Esophagus muscularis mucosa (tissue), 4 donors: Measurements from ENCODE around the gene KDM3B. TPM values are rescaled to one million over a fixed set of nuclear protein-coding genes. Genes with fewer than 3 reads are reported as not detected.

ENCODE experiments used
- DNase-seq: peaks from one replicate; pipeline ENCODE4 v3.0.0-alpha.2; 2017; ENCODE audit errors: extremely low spot score
- H3K27ac ChIP-seq, 4 donors: fragments of 200-600 bp; sonication (generic); replicated peaks in 1 of 4; 1 replicate in 3 of 4; 2 replicates in 1 of 4; pipeline ENCODE4 v1.5.1; 2016 to 2019; ENCODE audit warnings: mild to moderate bottlenecking in 1 of 4
- H3K27me3 ChIP-seq, 4 donors: fragments of 200-600 bp; sonication (generic); one replicate each; pipeline versions ENCODE4 v1.5.1 to v1.6.0; 2016 to 2019
- H3K36me3 ChIP-seq, 4 donors: fragments of 200-600 bp; sonication (generic); one replicate each; pipeline ENCODE4 v1.5.1; 2016 to 2019
- H3K4me1 ChIP-seq, 4 donors: fragments of 200-600 bp; sonication (generic); one replicate each; pipeline ENCODE4 v1.5.1; 2016 to 2019
- H3K4me3 ChIP-seq, 4 donors: fragments of 200-600 bp; sonication (generic); 1 replicate in 2 of 4; 2 replicates in 2 of 4; pipeline ENCODE4 v1.5.1; 2016 to 2019; ENCODE audit warnings: mild to moderate bottlenecking in 4 of 4, moderate library complexity in 1 of 4
- H3K9me3 ChIP-seq, 4 donors: fragments of 200-600 bp; sonication (generic); 1 replicate in 3 of 4; 2 replicates in 1 of 4; pipeline ENCODE4 v1.5.1; 2016 to 2019
- EP300 ChIP-seq: sonication (generic); formaldehyde crosslinking; IDR thresholded peaks from one replicate; pipeline ENCODE4 v1.6.1; 2017; ENCODE audit warnings: antibody characterized with exemption
- POLR2A ChIP-seq: fragments of 450-650 bp; IDR thresholded peaks from one replicate; pipeline ENCODE4 v1.6.1; 2017; ENCODE audit warnings: antibody characterized with exemption, moderate library complexity, mild to moderate bottlenecking, low read depth
- POLR2AphosphoS5 ChIP-seq, 2 donors: sonication (generic); formaldehyde crosslinking; IDR thresholded peaks; one replicate each; pipeline ENCODE4 v1.6.1; 2017; ENCODE audit warnings: antibody characterized with exemption in 2 of 2
- WGBS: methylation state at CpG from one replicate; pipeline ENCODE4 v1.1.5; 2018; 5-methylcytosine and 5-hydroxymethylcytosine counted together
- intact Hi-C: fragments of 100-400 bp; cut with DNase I; formaldehyde crosslinking; loops from one replicate; pipeline ENCODE4 v1.15.1; 2023
- total RNA-seq, 4 donors: library from RNA; depleted of rRNA; stranded (reverse); fragments of >200 nt; gene quantifications; one replicate each; pipeline versions ENCODE4 v1.1.0 to v1.2.1, GENCODE V29; 2016
- TF ChIP-seq, protein P1 (sequence below), 3 experiments: fragments of 200-600 bp in 2 of 3; fragments of 450-650 bp in 1 of 3; sonication (generic) in 2 of 3; IDR thresholded peaks; one replicate each; pipeline ENCODE4 v1.5.1; 2017 to 2019; ENCODE audit warnings: antibody characterized with exemption in 3 of 3, mild to moderate bottlenecking in 2 of 3, moderate library complexity in 1 of 3

Gene KDM3B
- total RNA-seq, 4 donors from 2014 or later: 61.3 to 88.8 (median 74.9) TPM

DNA sequence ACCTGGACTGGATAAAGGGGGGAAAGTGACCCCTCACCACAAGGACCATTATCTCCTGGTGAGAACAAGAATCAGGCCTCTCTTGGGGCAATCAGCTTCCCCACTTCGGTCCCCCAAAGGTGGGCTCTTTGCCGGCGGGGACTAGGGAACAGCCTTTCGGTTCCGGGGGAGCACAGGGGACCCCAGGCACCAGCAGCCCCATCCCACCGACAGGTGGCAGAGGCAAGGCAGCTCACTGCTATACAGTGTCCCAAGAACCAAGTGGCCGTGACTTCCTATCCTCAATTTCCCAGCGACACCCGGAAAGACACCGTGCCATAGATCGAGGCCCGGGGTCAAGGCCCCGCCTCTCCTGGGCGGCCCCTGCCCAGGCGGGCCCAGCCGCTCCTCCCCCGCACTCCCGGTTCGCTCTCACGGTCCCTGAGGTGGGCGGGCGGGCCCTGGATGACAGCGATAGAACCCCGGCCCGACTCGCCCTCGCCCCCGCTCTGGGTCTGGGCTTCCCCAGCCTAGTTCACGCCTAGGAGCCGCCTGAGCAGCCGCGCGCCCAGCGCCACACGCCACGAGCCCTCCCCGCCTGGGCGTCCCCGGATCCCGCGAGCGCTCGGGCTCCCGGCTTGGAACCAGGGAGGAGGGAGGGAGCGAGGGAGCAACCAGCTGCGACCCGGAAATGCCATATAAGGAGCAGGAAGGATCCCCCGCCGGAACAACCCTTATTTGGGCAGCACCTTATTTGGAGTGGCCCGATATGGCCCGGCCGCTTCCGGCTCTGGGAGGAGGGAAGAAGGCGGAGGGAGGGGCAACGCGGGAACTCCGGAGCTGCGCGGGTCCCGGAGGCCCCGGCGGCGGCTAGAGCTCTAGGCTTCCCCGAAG, 112.1 kb downstream of the KDM3B start:
- TF ChIP-seq EP300 (no peak), POLR2A (peak; percentile 50), POLR2AphosphoS5 (IDR thresholded peaks at IDR 0.05) (peak; percentile 75 to 87)
- TF ChIP-seq, protein P1, sequence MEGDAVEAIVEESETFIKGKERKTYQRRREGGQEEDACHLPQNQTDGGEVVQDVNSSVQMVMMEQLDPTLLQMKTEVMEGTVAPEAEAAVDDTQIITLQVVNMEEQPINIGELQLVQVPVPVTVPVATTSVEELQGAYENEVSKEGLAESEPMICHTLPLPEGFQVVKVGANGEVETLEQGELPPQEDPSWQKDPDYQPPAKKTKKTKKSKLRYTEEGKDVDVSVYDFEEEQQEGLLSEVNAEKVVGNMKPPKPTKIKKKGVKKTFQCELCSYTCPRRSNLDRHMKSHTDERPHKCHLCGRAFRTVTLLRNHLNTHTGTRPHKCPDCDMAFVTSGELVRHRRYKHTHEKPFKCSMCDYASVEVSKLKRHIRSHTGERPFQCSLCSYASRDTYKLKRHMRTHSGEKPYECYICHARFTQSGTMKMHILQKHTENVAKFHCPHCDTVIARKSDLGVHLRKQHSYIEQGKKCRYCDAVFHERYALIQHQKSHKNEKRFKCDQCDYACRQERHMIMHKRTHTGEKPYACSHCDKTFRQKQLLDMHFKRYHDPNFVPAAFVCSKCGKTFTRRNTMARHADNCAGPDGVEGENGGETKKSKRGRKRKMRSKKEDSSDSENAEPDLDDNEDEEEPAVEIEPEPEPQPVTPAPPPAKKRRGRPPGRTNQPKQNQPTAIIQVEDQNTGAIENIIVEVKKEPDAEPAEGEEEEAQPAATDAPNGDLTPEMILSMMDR (IDR thresholded peaks at IDR 0.05): peak in 1 of 3 experiments; percentile 32
- Histone ChIP-seq H3K4me1 (peaks cover 32 to 53% (median 38%) of the 10 kb centered on the region in 4 donors), H3K27ac (peak overlapping the region; percentile 96 to 99 (median 98)), H3K27me3 (no peaks in the 10 kb centered on the region), H3K4me3 (peak overlapping the region; percentile 67 to 98 (median 74)), H3K36me3 (peaks cover 0 to 18% (median 9%) of the 10 kb centered on the region in 4 donors), H3K9me3 (no peaks in the 10 kb centered on the region)
- peak; percentile 99 for DNase-seq
- 0% methylated on average over 34 of the region's 64 CpGs for WGBS
- intact Hi-C loops: no loop called here

DNA sequence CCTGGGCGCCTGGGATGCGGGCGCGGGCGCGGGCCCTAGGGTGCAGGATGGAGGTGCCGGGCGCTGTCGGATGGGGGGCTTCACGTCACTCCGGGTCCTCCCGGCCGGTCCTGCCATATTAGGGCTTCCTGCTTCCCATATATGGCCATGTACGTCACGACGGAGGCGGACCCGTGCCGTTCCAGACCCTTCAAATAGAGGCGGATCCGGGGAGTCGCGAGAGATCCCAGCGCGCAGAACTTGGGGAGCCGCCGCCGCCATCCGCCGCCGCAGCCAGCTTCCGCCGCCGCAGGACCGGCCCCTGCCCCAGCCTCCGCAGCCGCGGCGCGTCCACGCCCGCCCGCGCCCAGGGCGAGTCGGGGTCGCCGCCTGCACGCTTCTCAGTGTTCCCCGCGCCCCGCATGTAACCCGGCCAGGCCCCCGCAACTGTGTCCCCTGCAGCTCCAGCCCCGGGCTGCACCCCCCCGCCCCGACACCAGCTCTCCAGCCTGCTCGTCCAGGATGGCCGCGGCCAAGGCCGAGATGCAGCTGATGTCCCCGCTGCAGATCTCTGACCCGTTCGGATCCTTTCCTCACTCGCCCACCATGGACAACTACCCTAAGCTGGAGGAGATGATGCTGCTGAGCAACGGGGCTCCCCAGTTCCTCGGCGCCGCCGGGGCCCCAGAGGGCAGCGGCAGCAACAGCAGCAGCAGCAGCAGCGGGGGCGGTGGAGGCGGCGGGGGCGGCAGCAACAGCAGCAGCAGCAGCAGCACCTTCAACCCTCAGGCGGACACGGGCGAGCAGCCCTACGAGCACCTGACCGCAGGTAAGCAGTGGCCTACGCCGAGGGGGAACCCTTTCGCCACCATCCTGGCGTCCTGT, 113.0 kb downstream of the KDM3B start, which contains the start of gene EGR1:
Gene EGR1, plus strand, starts transcription at position 219 of the 864 bp plus-strand sequence. Its CDS starts 283 bp downstream, at position 502.
- peak within 1 kb of the TSS; percentile 96 to 99 (median 98) for H3K27ac ChIP-seq
- peak; percentile 80 for TF ChIP-seq POLR2A
- peak; percentile 64 to 92 for TF ChIP-seq POLR2AphosphoS5 (IDR thresholded peaks at IDR 0.05)
- TF ChIP-seq, protein P1 (IDR thresholded peaks at IDR 0.05): peak in 1 of 3 experiments; percentile 39
- TF ChIP-seq EP300: no peak
- peaks cover 0 to 18% (median 9%) of the 10 kb centered on the region in 4 donors for H3K36me3 ChIP-seq
- H3K27me3 ChIP-seq: no peaks in the 10 kb centered on the region
- peaks cover 32 to 52% (median 38%) of the 10 kb centered on the region in 4 donors for H3K4me1 ChIP-seq
- H3K9me3 ChIP-seq: no peaks in the 10 kb centered on the region
- H3K4me3 ChIP-seq: peak within 1 kb of the TSS; percentile 67 to 98 (median 74)
- intact Hi-C loops: no loop called here
- 2% methylated on average over 34 of the region's 85 CpGs for WGBS
- DNase-seq: peak; percentile 100

DNA sequence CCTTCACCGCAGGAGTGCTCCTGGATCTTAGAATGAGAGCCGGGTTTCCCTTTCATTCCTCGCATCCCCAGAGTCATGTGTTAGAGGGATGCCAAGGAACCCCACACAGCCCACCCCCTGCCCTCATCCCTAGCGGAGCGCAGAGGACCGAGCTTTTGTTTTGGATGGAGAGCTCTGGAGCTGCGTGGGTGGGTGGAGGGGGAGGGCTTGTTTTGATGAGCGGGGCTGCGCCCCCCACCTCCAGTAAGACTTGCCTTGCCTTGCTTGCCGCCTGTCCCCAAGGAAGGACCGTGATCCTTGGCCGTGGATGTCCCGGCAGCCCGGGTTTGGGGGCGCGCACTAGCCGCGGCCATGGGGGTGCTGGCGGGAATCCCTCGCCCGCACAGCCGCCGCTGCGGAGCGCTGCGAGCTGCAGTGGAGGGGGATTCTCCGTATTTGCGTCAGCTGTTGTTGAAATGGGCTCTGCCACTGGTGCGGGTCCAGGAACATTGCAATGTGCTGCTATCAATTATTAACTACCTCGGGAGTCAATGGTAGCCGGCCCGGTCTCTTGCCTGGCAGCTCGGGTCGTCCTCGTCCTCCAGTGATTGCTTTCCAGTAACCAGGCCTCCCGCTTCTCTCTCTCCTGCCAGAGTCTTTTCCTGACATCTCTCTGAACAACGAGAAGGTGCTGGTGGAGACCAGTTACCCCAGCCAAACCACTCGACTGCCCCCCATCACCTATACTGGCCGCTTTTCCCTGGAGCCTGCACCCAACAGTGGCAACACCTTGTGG, 113.8 kb downstream of the KDM3B start:
- 20% methylated on average over 18 of the region's 39 CpGs for WGBS
- intact Hi-C loops: no loop called here
- peak overlapping the region; percentile 96 to 99 (median 98) for H3K27ac ChIP-seq
- H3K4me1 ChIP-seq: peaks cover 25 to 45% (median 37%) of the 10 kb centered on the region in 4 donors
- no peak for TF ChIP-seq POLR2A
- peak in 1 of 2 donors; percentile 37 for TF ChIP-seq POLR2AphosphoS5 (IDR thresholded peaks at IDR 0.05)
- H3K27me3 ChIP-seq: no peaks in the 10 kb centered on the region
- H3K9me3 ChIP-seq: no peaks in the 10 kb centered on the region
- peaks cover 0 to 18% (median 9%) of the 10 kb centered on the region in 4 donors for H3K36me3 ChIP-seq
- peak overlapping the region; percentile 67 to 98 (median 74) for H3K4me3 ChIP-seq
- no peak for DNase-seq

DNA sequence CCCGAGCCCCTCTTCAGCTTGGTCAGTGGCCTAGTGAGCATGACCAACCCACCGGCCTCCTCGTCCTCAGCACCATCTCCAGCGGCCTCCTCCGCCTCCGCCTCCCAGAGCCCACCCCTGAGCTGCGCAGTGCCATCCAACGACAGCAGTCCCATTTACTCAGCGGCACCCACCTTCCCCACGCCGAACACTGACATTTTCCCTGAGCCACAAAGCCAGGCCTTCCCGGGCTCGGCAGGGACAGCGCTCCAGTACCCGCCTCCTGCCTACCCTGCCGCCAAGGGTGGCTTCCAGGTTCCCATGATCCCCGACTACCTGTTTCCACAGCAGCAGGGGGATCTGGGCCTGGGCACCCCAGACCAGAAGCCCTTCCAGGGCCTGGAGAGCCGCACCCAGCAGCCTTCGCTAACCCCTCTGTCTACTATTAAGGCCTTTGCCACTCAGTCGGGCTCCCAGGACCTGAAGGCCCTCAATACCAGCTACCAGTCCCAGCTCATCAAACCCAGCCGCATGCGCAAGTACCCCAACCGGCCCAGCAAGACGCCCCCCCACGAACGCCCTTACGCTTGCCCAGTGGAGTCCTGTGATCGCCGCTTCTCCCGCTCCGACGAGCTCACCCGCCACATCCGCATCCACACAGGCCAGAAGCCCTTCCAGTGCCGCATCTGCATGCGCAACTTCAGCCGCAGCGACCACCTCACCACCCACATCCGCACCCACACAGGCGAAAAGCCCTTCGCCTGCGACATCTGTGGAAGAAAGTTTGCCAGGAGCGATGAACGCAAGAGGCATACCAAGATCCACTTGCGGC, 114.6 kb downstream of the KDM3B start:
- Histone ChIP-seq H3K27me3 (no peaks in the 10 kb centered on the region), H3K4me1 (peaks cover 20 to 41% (median 37%) of the 10 kb centered on the region in 4 donors), H3K27ac (peak overlapping the region; percentile 5 to 99 (median 96)), H3K36me3 (peaks cover 0 to 18% (median 9%) of the 10 kb centered on the region in 4 donors), H3K4me3 (peak overlapping the region; percentile 67 to 98 (median 74)), H3K9me3 (no peaks in the 10 kb centered on the region)
- WGBS: 93% methylated on average over 41 of the region's 45 CpGs
- intact Hi-C loops: no loop called here
- TF ChIP-seq EP300: no peak
- peak in 1 of 2 donors; percentile 57 for TF ChIP-seq POLR2AphosphoS5 (IDR thresholded peaks at IDR 0.05)
- TF ChIP-seq, protein P1 (IDR thresholded peaks at IDR 0.05): no peak
- no peak for TF ChIP-seq POLR2A
- DNase-seq: no peak
